SIG-M5 treated with dmso at 0.1 percent for 504 hours (cell line): Measurements from ENCODE around the gene SLC12A8.

Experiments used
- DNase-seq: peaks from one replicate; lab custom pipeline; 2025; ENCODE audit not compliant: unreplicated experiment; lab: John Stamatoyannopoulos, UW

Gene SLC12A8

DNA sequence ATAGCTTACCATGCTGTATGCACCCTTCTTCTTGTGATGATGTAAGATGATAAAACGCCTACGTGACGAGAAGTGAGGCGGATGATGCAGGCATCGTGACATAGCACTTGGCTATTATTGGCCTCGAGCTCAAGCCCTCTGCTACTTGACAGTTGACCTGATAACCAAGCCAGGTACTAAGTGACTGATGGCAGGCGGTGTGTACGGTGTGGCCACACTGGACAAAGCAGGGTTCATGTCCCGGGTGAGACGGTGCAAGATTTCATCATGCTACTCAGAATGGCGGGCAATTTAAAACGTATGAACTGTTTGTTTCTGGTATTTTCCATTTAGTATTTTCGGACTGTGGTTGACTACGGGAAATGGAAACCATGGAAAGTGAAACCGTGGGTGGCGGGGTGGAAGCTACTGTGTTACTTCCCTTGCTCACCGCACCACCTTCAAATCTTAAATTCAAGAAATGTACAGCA, 57.7 kb downstream of the SLC12A8 start:
- no peak for DNase-seq

GRCh38 chr3:125154110-125154509, 58.4 kb downstream of the SLC12A8 start:
- DNase-seq, result no peak

DNA sequence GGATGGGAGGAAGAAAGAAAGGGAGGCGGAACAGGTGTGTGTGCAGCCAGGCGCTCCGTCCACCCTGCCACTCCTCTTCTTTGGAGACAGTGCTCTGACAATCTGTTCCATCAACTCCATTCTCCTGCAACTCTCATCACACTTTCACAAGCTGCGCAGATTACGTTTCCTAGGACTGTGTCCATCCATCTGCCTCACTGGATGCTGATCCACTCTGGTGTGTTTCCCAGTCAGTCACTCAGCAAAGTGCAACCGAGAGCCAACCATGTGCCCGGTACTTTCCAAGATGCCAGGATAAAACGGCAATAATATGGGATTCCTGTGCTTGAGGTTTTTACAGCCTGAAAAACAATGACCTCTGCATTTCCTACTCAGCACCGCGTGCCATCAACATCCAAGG, 59.6 kb downstream of the SLC12A8 start:
- no peak for DNase-seq

GRCh38 chr3:125151916-125152315, 60.6 kb downstream of the SLC12A8 start:
- no peak for DNase-seq

DNA sequence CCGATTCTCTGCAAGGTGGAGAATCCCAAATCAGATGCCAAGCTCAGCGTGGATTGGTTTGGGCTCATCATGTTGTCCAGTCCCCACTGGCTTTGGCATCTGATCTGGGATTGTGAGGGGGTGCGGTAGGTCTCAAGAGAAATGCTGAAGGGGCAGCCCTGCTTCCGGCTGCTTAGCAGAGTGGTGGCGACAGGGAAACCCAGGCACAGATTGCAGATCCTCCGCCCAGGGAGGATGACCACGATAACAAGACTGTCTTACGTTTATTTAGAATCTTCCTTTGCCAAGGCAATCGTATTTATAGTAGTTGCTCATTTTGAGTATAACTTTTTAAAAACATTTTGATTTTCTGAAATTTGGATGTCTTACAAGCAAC, 61.1 kb downstream of the SLC12A8 start:
- DNase-seq, result no peak

- peak; percentile 74 for DNase-seq
These were observed 61.8 kb downstream of the SLC12A8 start for GRCh38 chr3:125150525-125151441.

GRCh38 chr3:125149462-125149861, 63.1 kb downstream of the SLC12A8 start:
- no peak for DNase-seq

DNA sequence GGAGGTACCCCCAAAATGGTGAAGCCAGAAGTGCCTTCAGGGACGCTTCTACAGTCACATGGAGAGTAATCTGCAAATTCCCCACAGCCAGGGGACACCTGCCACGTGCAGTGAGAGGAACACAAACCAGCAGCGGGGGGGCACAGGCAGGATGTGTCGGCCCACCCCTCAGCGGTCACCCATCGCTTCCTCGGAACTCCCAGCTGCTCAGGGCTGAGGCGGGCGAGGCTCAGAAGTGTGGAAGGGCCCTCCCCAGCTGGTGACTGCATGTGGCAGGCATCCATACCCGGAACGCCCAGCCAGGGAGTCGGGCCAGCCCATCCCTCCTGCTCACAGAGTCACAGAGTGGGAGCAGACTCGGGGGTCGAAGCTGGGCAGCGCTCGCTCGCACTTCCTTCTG, 63.7 kb downstream of the SLC12A8 start:
- no peak for DNase-seq

GRCh38 chr3:125148016-125148812, 64.3 kb downstream of the SLC12A8 start:
- peak; percentile 14 for DNase-seq

- DNase-seq, result no peak
These were observed 65.1 kb downstream of the SLC12A8 start for GRCh38 chr3:125147491-125147820.

- peak; percentile 75 for DNase-seq
These were observed 65.7 kb downstream of the SLC12A8 start for GRCh38 chr3:125146626-125147490.

GRCh38 chr3:125145751-125146475, 66.6 kb downstream of the SLC12A8 start:
- DNase-seq, result peak; percentile 95

GRCh38 chr3:125144653-125145314, 67.8 kb downstream of the SLC12A8 start:
- DNase-seq, result no peak

- DNase-seq, result no peak
These were observed 68.4 kb downstream of the SLC12A8 start for GRCh38 chr3:125143982-125144652.

DNA sequence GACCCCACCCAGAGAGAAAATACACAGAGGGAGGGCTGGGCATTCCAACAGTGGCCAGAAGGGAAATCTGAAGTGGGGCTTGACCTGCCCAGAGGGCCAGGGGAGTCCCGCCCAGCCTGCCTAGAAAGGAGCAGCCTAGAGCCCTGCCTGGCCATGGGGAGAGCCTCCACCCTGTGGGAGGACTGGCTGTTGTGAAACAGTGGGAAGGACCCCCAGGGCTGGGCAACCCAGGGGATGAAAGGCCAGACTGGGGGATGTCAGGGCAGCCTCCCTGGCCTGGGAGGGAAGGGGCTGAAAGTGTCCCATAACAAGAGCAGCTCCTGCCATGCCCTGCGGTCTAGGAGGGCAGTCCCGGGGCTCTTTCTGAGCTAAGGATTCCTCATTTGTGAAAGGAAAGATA, 69.0 kb downstream of the SLC12A8 start:
- no peak for DNase-seq

GRCh38 chr3:125142940-125143339, 69.6 kb downstream of the SLC12A8 start:
- no peak for DNase-seq

GRCh38 chr3:125142420-125142778, 70.1 kb downstream of the SLC12A8 start:
- no peak for DNase-seq

GRCh38 chr3:125141596-125142419, 70.7 kb downstream of the SLC12A8 start:
- peak; percentile 73 for DNase-seq
